GM18907 (cell line): ENCODE measurements around the gene HRG.
A peak's percentile ranks its signal among the peaks of the same experiment; 100 is the strongest.
"Not testable (repeated sequence)": the region's sequence is repeated elsewhere in the genome, so short reads cannot be mapped to it uniquely, and the experiment has no call there.

Source experiments
- ATAC-seq: cut with Tn5 transposase; IDR thresholded peaks from one replicate; pipeline ENCODE4 v1.9.1; 2021; ENCODE audit warnings: mild to moderate bottlenecking, moderate library complexity; ENCODE audit not compliant: unreplicated experiment

The HRG gene

GRCh38 chr3:186671051-186671450 is 5.2 kb downstream of the HRG start:
- ATAC-seq, result no peak

- no peak for ATAC-seq
These were observed 12.8 kb downstream of the HRG start for GRCh38 chr3:186678604-186679003.

GRCh38 chr3:186679151-186679550 is 13.3 kb downstream of the HRG start:
- ATAC-seq, result no peak

GRCh38 chr3:186680869-186681268 is 15.1 kb downstream of the HRG start:
- no peak for ATAC-seq

GRCh38 chr3:186682812-186683211 is 17.0 kb downstream of the HRG start:
- ATAC-seq, result no peak

- ATAC-seq, result no peak
These were observed 18.2 kb downstream of the HRG start for GRCh38 chr3:186683979-186684378.

GRCh38 chr3:186686475-186686874 is 20.7 kb downstream of the HRG start:
- not testable (repeated sequence) for ATAC-seq

GRCh38 chr3:186687120-186687651 is 21.4 kb downstream of the HRG start:
- no peak for ATAC-seq

- ATAC-seq, result not testable (repeated sequence)
These were observed 24.5 kb downstream of the HRG start for GRCh38 chr3:186690304-186690703.

GRCh38 chr3:186691676-186692075 is 25.9 kb downstream of the HRG start:
- ATAC-seq, result no peak

- ATAC-seq, result no peak
These were observed 28.0 kb downstream of the HRG start for GRCh38 chr3:186693843-186694242.

GRCh38 chr3:186694288-186695032 is 28.6 kb downstream of the HRG start:
- ATAC-seq, result no peak

- no peak for ATAC-seq
These were observed 30.7 kb downstream of the HRG start for GRCh38 chr3:186696522-186696921.

- ATAC-seq, result no peak
These were observed 31.7 kb downstream of the HRG start for GRCh38 chr3:186697510-186697909.

GRCh38 chr3:186700267-186700666 is 34.5 kb downstream of the HRG start:
- ATAC-seq, result no peak

- not testable (repeated sequence) for ATAC-seq
These were observed 36.6 kb downstream of the HRG start for GRCh38 chr3:186702451-186702850.

- peak; percentile 86 for ATAC-seq
These were observed 40.3 kb downstream of the HRG start for GRCh38 chr3:186705882-186706780.

GRCh38 chr3:186708983-186709679 is 43.3 kb downstream of the HRG start:
- no peak for ATAC-seq

- ATAC-seq, result not testable (repeated sequence)
These were observed 44.9 kb downstream of the HRG start for GRCh38 chr3:186710694-186711093.

- ATAC-seq, result no peak
These were observed 47.7 kb downstream of the HRG start for GRCh38 chr3:186713499-186713898.

- ATAC-seq, result no peak
These were observed 51.2 kb downstream of the HRG start, which contains the start of gene KNG1 for GRCh38 chr3:186717039-186717457. Gene KNG1, plus strand, starts transcription at chr3:186717359. Its CDS starts 184 bp downstream, at chr3:186717543.
